ENCODE measurements around the gene TRAF2. TPM values are rescaled to one million over a fixed set of nuclear protein-coding genes. Genes with fewer than 3 reads are reported as not detected.

The TRAF2 gene
- total RNA-seq, 2 experiments from 2014 or later: 39.4 to 49.4 TPM

DNA sequence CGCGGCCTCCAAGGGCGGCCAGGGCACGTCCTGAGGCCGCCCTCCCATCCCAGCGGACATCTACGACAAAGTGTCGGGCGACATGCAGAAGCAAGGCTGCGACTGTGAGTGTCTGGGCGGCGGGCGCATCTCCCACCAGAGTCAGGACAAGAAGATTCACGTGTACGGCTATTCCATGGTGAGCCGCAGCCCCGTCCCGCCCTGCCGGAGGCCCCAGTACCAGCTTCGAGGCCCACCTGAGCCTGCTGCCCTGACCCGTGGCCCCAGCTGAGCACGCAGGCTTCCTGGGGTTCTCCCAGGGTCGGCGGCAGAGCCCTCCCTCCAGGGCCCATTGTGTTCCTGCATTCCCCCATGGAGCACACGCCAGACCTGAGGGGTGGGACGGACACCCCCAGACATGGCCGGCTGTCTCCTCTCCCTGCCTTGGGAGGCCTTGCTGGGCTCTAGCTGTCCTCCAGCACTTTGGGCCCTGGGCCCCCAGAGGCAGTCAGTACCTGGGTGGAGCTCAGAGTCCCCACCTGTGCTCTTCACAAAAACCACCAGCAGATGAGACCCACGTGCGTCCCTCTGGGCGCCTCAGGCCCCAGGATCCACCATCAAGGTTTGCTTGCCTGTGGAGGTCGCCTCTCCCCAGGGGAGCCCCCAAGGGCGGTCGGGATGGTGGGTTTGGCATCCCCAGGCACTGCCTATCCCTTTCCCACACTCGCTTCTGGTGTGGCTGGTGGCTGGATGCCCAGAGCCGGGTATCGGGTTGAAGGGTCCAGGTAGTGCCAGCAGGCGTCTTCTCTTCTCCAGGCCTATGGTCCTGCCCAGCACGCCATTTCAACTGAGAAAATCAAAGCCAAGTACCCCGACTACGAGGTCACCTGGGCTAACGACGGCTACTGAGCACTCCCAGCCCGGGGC is 36.1 kb upstream of the TRAF2 start:
- H3K4me1 Mint-ChIP-seq: peaks cover 17% of the 10 kb centered on the region
- H3K27ac Mint-ChIP-seq: peak overlapping the region; percentile 88
- POLR2A ChIA-PET: no interaction called here
- H3K4me3 Mint-ChIP-seq: peak overlapping the region; percentile 92
- H3K27me3 Mint-ChIP-seq: peaks cover 13% of the 10 kb centered on the region
- H3K36me3 Mint-ChIP-seq (ENCODE audit: low read depth): peaks cover 3% of the 10 kb centered on the region
- H3K9me3 Mint-ChIP-seq: no peaks in the 10 kb centered on the region
- CTCF ChIA-PET: interaction anchor here (1.1 kb wide), 1 partner anchor 94 kb away, joined by 3 read pairs; the partner anchor contains the start of gene FBXW5
- no peak for DNase-seq

DNA sequence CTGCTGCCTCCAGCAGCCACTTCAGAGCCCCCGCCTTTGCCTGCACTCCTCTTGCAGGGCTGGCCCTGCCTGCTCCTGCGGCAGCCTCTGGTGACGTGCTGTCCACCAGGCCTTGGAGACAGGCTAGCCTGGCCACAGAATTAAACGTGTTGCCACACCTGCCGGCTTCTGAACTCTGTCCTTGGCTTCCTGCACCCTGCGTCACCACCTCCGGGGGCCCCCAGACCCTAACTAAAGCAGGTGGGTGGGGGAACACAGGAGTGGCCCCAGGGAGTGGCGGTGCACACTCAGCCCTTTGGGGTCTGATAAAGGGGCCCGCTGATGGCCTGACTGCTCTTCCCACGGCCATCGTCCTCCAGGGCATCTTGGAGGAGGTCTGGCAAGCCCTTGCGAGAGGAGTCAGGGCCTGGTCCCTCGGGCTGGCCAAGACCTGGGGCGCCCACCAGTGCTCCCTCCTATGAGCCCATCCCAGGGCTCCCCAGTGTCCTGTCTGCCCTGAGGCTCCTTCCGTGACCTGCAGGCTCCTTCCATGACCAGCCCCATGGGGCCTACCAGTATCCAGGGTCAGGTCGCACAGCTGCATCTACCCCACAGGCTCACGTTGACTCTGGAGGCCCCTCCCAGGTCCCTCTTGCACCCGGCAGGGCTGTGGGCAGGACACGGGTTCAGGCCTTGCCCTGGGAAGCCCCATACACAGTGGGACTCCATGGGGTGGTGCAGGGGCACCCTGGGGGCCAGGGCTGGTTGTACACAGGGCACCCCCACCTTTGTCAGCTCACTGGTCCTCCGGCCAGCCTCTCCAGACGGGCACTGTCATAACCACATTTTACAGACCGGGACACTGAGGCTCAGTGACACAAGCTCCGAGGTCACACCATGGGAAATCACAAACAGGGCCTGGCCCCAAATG is 35.2 kb upstream of the TRAF2 start:
- Mint-ChIP-seq H3K4me1 (peaks cover 17% of the 10 kb centered on the region), H3K4me3 (no peak overlapping the region), H3K27me3 (peaks cover 11% of the 10 kb centered on the region), H3K27ac (no peak overlapping the region), H3K9me3 (no peaks in the 10 kb centered on the region), H3K36me3 (ENCODE audit: low read depth) (peaks cover 3% of the 10 kb centered on the region)
- CTCF ChIA-PET: interaction anchor here (1.1 to 1.8 kb wide), 2 partner anchors 8 to 93 kb away, joined by 3 to 5 read pairs; partner anchors contain the start of genes AJM1 and FBXW5
- no peak for DNase-seq
- POLR2A ChIA-PET: no interaction called here

DNA sequence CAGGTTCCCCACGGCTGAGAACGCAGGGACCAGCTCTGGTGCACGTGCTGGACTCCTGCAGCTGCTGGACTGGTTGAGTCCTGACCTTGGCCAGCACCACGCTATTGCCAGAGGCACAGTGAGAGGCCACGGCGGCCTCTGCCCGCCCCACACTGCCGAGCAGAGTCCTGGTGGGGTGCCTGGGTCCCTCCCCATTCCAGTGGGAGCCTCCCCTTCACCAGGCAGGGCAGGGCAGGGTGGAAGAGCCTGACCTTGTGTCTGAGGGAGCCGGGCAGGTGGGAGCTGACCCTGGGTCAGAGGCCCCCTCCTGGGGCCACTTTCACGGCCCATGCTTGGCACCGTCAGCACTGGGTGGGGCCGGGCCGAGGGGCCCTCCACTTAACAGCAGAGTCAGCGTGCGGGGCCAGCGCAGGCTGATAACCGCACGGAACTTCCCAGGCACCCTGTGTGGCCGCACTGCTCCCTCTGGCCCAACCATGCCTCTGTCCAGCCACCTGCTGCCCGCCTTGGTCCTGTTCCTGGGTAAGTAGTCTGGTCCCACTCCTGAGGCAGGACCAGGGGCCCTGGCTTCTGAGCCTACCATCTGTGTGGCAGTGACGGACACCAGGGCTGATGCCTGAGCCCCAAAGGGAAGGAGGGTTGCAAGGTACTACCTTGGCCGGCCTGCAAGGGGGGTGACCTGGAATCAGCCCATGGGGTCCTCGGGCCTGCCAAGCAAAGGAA is 34.2 kb upstream of the TRAF2 start, which contains the start of gene MAMDC4:
Gene MAMDC4 (plus strand): TSS at position 406 of the 723 bp plus-strand sequence. CDS start 71 bp downstream, at position 477.
- CTCF ChIA-PET: interaction anchor here (1.8 kb wide), 1 partner anchor 9 kb away, joined by 5 read pairs; the partner anchor contains the start of gene AJM1
- no peak for DNase-seq
- no peak within 1 kb of the TSS for H3K27ac Mint-ChIP-seq
- H3K9me3 Mint-ChIP-seq: no peaks in the 10 kb centered on the region
- peaks cover 12% of the 10 kb centered on the region for H3K4me1 Mint-ChIP-seq
- H3K4me3 Mint-ChIP-seq: no peak within 1 kb of the TSS
- POLR2A ChIA-PET: no interaction called here
- no peaks in the 10 kb centered on the region for H3K36me3 Mint-ChIP-seq (ENCODE audit: low read depth)
- H3K27me3 Mint-ChIP-seq: peaks cover 7% of the 10 kb centered on the region

DNA sequence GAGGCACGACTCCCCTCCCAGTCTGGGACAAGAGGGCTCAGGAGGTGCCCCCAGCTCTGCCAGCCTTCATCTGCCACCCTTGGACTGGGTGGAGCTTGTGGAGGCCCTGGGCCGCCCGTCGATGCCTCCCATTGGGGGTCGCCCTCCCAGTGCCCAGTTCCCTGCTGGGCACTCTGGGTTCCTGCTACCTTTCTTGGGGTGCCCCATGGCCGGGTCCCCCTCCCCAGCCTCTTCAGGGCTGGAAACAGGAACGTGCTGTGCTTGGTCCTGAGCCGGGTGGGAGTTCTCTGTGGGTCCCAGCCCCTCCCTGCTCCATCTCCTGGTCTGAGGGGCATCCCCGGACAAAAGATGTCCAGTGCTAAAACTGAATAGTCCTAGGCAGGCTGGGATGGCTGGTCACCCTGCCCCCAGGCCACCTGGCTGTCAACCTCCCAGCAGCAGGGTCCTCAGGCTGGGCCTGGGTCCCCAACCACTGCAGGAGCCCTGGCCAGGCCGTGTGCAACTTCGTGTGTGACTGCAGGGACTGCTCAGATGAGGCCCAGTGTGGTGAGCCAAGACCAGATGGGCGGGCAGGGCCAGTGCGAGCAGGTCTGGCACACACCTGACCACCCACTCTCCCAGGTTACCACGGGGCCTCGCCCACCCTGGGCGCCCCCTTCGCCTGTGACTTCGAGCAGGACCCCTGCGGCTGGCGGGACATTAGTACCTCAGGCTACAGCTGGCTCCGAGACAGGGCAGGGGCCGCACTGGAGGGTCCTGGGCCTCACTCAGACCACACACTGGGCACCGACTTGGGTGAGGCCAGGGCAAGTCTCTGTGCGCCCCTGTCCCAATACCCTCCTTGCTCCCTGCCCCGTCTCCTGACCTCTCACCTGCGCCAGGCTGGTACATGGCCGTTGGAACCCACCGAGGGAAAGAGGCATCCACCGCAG is 33.4 kb upstream of the TRAF2 start:
- Mint-ChIP-seq H3K36me3 (ENCODE audit: low read depth) (no peaks in the 10 kb centered on the region), H3K27me3 (peaks cover 2% of the 10 kb centered on the region), H3K9me3 (no peaks in the 10 kb centered on the region), H3K4me1 (peaks cover 7% of the 10 kb centered on the region), H3K27ac (no peak overlapping the region), H3K4me3 (no peak overlapping the region)
- CTCF ChIA-PET: interaction anchor here (1.4 to 1.8 kb wide), 2 partner anchors 10 to 11 kb away, joined by 4 to 5 read pairs; partner anchors contain the start of gene AJM1
- no peak for DNase-seq
- POLR2A ChIA-PET: no interaction called here

DNA sequence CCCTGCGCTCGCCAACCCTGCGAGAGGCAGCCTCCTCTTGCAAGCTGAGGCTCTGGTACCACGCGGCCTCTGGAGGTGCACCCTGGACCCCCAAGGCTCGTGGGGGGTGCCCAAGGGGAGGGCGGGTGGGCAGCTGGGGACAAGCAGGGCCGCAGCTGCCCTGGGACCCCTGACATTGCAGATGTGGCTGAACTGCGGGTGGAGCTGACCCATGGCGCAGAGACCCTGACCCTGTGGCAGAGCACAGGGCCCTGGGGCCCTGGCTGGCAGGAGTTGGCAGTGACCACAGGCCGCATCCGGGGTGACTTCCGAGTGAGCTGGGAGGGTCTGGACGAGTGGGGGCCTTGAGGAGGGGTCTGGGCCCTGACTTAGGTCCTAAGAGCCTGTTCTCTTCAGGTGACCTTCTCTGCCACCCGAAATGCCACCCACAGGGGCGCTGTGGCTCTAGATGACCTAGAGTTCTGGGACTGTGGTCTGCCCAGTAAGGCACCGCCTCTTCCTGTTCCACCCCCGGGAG is 32.7 kb upstream of the TRAF2 start:
- H3K4me1 Mint-ChIP-seq: peaks cover 5% of the 10 kb centered on the region
- H3K4me3 Mint-ChIP-seq: no peak overlapping the region
- POLR2A ChIA-PET: no interaction called here
- no peak for DNase-seq
- no peaks in the 10 kb centered on the region for H3K27me3 Mint-ChIP-seq
- CTCF ChIA-PET: interaction anchor here (1.4 kb wide), 1 partner anchor 11 kb away, joined by 4 read pairs; the partner anchor contains the start of gene AJM1
- no peaks in the 10 kb centered on the region for H3K9me3 Mint-ChIP-seq
- no peak overlapping the region for H3K27ac Mint-ChIP-seq
- H3K36me3 Mint-ChIP-seq (ENCODE audit: low read depth): no peaks in the 10 kb centered on the region

DNA sequence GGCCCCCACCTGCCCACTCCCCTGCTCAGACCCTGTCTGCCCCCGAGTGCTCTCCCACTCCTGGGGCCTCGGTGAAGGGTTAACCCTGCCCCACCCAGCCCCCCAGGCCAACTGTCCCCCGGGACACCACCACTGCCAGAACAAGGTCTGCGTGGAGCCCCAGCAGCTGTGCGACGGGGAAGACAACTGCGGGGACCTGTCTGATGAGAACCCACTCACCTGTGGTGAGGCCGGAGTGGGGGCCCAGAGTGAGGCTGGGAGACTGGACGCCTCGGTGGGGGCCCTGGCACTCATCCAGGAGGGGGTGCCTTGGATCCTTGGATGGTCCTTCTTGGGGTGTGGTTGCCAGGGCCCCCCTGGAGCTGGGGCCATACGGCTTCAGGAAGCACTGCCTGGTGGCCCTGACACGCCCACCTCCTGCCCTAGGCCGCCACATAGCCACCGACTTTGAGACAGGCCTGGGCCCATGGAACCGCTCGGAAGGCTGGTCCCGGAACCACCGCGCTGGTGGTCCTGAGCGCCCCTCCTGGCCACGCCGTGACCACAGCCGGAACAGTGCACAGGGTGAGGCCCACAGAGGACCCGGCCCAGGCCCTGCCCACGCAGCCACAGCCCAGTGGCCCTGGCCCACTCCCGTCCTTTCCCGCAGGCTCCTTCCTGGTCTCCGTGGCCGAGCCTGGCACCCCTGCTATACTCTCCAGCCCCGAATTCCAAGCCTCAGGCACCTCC is 32.0 kb upstream of the TRAF2 start:
- H3K4me1 Mint-ChIP-seq: peaks cover 3% of the 10 kb centered on the region
- no peak overlapping the region for H3K27ac Mint-ChIP-seq
- H3K27me3 Mint-ChIP-seq: no peaks in the 10 kb centered on the region
- H3K4me3 Mint-ChIP-seq: no peak overlapping the region
- no peaks in the 10 kb centered on the region for H3K36me3 Mint-ChIP-seq (ENCODE audit: low read depth)
- ChIA-PET POLR2A (interaction anchor here (0.5 kb wide), 1 partner anchor 347 kb away, joined by 3 read pairs; no protein-coding TSS in a partner anchor), CTCF (interaction anchor here (0.6 to 1.4 kb wide), 3 partner anchors 12 to 218 kb away, joined by 4 to 5 read pairs (median 4); partner anchors contain the start of gene AJM1)
- no peaks in the 10 kb centered on the region for H3K9me3 Mint-ChIP-seq
- no peak for DNase-seq

DNA sequence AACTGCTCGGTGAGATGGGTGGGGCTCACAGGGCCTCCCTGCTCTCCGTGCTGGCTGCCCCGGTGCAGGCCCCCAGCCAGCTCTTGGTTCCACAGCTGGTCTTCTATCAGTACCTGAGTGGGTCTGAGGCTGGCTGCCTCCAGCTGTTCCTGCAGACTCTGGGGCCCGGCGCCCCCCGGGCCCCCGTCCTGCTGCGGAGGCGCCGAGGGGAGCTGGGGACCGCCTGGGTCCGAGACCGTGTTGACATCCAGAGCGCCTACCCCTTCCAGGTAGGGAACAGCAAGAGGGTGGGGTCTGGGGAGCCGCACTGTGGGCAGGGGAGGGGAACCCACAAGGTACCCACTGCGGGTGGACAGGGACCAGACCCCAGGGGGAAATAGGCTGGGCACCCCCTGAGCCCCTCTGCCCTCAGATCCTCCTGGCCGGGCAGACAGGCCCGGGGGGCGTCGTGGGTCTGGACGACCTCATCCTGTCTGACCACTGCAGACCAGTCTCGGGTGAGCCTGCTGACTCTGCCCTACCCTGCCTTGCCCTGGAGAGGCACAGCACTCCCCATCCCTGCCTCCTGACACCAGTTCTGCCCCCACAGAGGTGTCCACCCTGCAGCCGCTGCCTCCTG is 31.4 kb upstream of the TRAF2 start:
- Mint-ChIP-seq H3K4me1 (no peaks in the 10 kb centered on the region), H3K4me3 (no peak overlapping the region), H3K27ac (no peak overlapping the region), H3K36me3 (ENCODE audit: low read depth) (no peaks in the 10 kb centered on the region), H3K27me3 (no peaks in the 10 kb centered on the region), H3K9me3 (no peaks in the 10 kb centered on the region)
- CTCF ChIA-PET: interaction anchor here (0.6 to 0.8 kb wide), 2 partner anchors 12 to 218 kb away, joined by 4 to 5 read pairs; partner anchors contain the start of gene AJM1
- POLR2A ChIA-PET: interaction anchor here (0.5 kb wide), 1 partner anchor 347 kb away, joined by 3 read pairs; no protein-coding TSS in a partner anchor
- no peak for DNase-seq

DNA sequence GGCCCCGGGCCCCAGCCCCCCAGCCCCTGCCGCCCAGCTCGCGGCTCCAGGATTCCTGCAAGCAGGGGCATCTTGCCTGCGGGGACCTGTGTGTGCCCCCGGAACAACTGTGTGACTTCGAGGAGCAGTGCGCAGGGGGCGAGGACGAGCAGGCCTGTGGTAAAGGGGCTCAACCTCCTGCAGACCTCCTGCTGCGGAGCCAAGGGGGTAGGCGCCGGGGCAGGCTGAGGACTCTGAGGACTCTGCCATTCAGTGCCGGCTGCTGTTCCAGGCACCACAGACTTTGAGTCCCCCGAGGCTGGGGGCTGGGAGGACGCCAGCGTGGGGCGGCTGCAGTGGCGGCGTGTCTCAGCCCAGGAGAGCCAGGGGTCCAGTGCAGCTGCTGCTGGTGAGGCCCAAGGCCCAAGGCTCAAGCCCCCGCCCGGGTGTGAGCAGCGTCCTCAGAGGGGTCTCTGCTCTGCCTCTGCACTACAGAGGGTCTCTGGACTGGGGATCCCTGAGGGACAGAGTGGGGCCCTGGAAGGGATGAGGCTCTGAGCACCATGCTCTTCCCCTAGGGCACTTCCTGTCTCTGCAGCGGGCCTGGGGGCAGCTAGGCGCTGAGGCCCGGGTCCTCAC is 30.7 kb upstream of the TRAF2 start:
- H3K27me3 Mint-ChIP-seq: no peaks in the 10 kb centered on the region
- CTCF ChIA-PET: interaction anchor here (0.6 to 0.9 kb wide), 3 partner anchors 13 to 191 kb away, joined by 3 to 5 read pairs (median 3); partner anchors contain the start of gene AJM1
- no peak overlapping the region for H3K27ac Mint-ChIP-seq
- H3K4me3 Mint-ChIP-seq: no peak overlapping the region
- no peaks in the 10 kb centered on the region for H3K36me3 Mint-ChIP-seq (ENCODE audit: low read depth)
- DNase-seq: no peak
- POLR2A ChIA-PET: no interaction called here
- no peaks in the 10 kb centered on the region for H3K9me3 Mint-ChIP-seq
- no peaks in the 10 kb centered on the region for H3K4me1 Mint-ChIP-seq

DNA sequence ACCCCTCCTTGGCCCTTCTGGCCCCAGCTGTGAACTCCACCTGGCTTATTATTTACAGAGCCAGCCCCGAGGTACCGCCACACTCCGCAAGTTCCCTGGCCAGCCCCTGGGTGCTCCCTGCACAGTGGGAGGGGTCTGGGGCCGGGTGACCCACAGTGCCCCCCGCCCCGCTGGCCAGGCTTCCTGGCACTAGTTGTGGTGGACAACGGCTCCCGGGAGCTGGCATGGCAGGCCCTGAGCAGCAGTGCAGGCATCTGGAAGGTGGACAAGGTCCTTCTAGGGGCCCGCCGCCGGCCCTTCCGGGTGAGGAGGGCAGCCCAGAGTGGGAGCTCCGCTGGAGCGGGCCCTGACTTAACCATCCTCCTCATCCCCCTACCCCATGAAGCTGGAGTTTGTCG is 30.2 kb upstream of the TRAF2 start:
- H3K36me3 Mint-ChIP-seq (ENCODE audit: low read depth): no peaks in the 10 kb centered on the region
- H3K27ac Mint-ChIP-seq: no peak overlapping the region
- no peaks in the 10 kb centered on the region for H3K4me1 Mint-ChIP-seq
- POLR2A ChIA-PET: no interaction called here
- H3K9me3 Mint-ChIP-seq: no peaks in the 10 kb centered on the region
- no peak for DNase-seq
- H3K27me3 Mint-ChIP-seq: no peaks in the 10 kb centered on the region
- no peak overlapping the region for H3K4me3 Mint-ChIP-seq
- CTCF ChIA-PET: interaction anchor here (0.6 to 0.9 kb wide), 3 partner anchors 14 to 190 kb away, joined by 3 to 4 read pairs (median 3); no protein-coding TSS in a partner anchor

DNA sequence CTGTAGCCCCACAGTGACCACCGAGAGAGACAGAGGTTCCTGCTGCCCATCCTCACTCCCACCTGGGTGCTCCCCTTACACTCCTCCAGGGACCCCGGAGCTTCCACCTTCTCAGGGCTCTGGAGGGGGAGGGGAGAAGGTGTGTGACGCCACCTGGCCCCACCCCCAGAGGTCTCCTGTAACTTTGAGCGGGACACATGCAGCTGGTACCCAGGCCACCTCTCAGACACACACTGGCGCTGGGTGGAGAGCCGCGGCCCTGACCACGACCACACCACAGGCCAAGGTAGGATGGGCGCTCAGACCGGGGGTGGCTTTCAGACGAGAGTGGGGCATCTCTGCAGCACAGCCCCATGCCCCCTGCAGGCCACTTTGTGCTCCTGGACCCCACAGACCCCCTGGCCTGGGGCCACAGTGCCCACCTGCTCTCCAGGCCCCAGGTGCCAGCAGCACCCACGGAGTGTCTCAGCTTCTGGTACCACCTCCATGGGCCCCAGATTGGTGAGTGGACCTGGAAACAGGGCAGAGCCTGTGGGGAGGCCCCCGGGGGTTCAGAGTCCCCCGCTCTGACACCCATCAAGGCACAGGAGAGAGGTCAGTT is 29.7 kb upstream of the TRAF2 start:
- H3K27ac Mint-ChIP-seq: no peak overlapping the region
- H3K4me3 Mint-ChIP-seq: no peak overlapping the region
- CTCF ChIA-PET: interaction anchor here (0.8 to 0.9 kb wide), 2 partner anchors 13 to 178 kb away, joined by 3 to 4 read pairs; no protein-coding TSS in a partner anchor
- H3K36me3 Mint-ChIP-seq (ENCODE audit: low read depth): no peaks in the 10 kb centered on the region
- H3K27me3 Mint-ChIP-seq: no peaks in the 10 kb centered on the region
- no peaks in the 10 kb centered on the region for H3K4me1 Mint-ChIP-seq
- H3K9me3 Mint-ChIP-seq: no peaks in the 10 kb centered on the region
- POLR2A ChIA-PET: no interaction called here
- DNase-seq: no peak
